Activated T-helper 2 cell treated with anti-CD3 and anti-CD28 coated beads, Interferon-gamma antibody, Interleukin-2, Interleukin-4, amounts not matched to agents 10 μg/mL and 5 μg/mL and 100 μg/mL, durations not matched to agents 14 hours and 24 hours and 36 hours (primary cell): ENCODE results near the gene LAMP5. TPM values are rescaled to one million over a fixed set of nuclear protein-coding genes. Genes with fewer than 3 reads are reported as not detected.

Source experiments
- DNase-seq: peaks from one replicate; pipeline ENCODE4 v3.0.0; 2021; ENCODE audit warnings: low spot score
- H3K27ac Mint-ChIP-seq: one replicate; pipeline ENCODE4 v1.8.0; 2021; ENCODE audit warnings: mixed read lengths
- H3K27me3 Mint-ChIP-seq: one replicate; pipeline ENCODE4 v1.8.0; 2021; ENCODE audit warnings: low read depth, mixed read lengths
- H3K36me3 Mint-ChIP-seq: one replicate; pipeline ENCODE4 v1.8.0; 2021; ENCODE audit warnings: low read depth, mixed read lengths
- H3K4me1 Mint-ChIP-seq: one replicate; pipeline ENCODE4 v1.8.0; 2021; ENCODE audit warnings: low read depth, mixed read lengths
- H3K4me3 Mint-ChIP-seq: one replicate; pipeline ENCODE4 v1.8.0; 2021; ENCODE audit warnings: low read depth, mild to moderate bottlenecking, moderate library complexity, mixed read lengths
- H3K9me3 Mint-ChIP-seq: one replicate; pipeline ENCODE4 v1.8.0; 2021; ENCODE audit warnings: mixed read lengths
- intact Hi-C: fragments of 100-400 bp; cut with micrococcal nuclease; formaldehyde crosslinking; loops from one replicate; pipeline ENCODE4 v1.15.1; 2023
- total RNA-seq: library from RNA; stranded (reverse); gene quantifications from 2 replicates; pipeline ENCODE4 v1.2.3, GENCODE V29; 2022

Gene LAMP5
- total RNA-seq, 1 donor from 2014 or later: not detected

DNA sequence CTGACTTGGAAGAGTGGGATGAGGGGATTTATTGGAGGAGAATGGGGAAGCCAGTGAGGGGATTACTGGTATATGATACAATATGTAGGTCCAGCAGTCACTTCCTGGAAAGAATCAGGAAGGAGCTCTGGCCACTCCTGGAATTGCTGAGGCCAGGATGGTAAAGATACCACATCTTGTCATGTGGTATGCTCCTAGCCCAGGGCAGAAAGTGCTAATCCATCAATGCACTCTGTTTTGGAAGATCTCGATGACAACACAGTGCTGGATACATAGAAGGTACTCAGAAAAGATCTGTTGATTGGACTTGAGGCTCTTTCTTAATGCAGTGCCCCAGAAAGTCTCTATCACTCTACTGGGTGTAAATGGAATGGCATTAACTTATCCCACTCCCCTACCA, 52.6 kb downstream of the LAMP5 start:
- H3K36me3 Mint-ChIP-seq: no peaks in the 10 kb centered on the region
- DNase-seq: no peak
- intact Hi-C loops: no loop called here
- no peaks in the 10 kb centered on the region for H3K4me1 Mint-ChIP-seq
- H3K27me3 Mint-ChIP-seq: no peaks in the 10 kb centered on the region
- H3K27ac Mint-ChIP-seq: no peak overlapping the region
- H3K4me3 Mint-ChIP-seq: no peak overlapping the region
- no peaks in the 10 kb centered on the region for H3K9me3 Mint-ChIP-seq

GRCh38 chr20:9570612-9571011, 56.2 kb downstream of the LAMP5 start:
- DNase-seq: no peak
- no peaks in the 10 kb centered on the region for H3K9me3 Mint-ChIP-seq
- no peaks in the 10 kb centered on the region for H3K4me1 Mint-ChIP-seq
- no peaks in the 10 kb centered on the region for H3K36me3 Mint-ChIP-seq
- H3K27ac Mint-ChIP-seq: no peak overlapping the region
- intact Hi-C loops: no loop called here
- H3K27me3 Mint-ChIP-seq: no peaks in the 10 kb centered on the region
- H3K4me3 Mint-ChIP-seq: no peak overlapping the region

- intact Hi-C loops: no loop called here
- H3K27ac Mint-ChIP-seq: no peak overlapping the region
- no peaks in the 10 kb centered on the region for H3K9me3 Mint-ChIP-seq
- no peaks in the 10 kb centered on the region for H3K36me3 Mint-ChIP-seq
- no peak for DNase-seq
- no peak overlapping the region for H3K4me3 Mint-ChIP-seq
- no peaks in the 10 kb centered on the region for H3K27me3 Mint-ChIP-seq
- no peaks in the 10 kb centered on the region for H3K4me1 Mint-ChIP-seq
Observed at GRCh38 chr20:9571783-9572182, 57.4 kb downstream of the LAMP5 start.

GRCh38 chr20:9572670-9573069, 58.3 kb downstream of the LAMP5 start:
- no peak for DNase-seq
- H3K4me1 Mint-ChIP-seq: no peaks in the 10 kb centered on the region

DNA sequence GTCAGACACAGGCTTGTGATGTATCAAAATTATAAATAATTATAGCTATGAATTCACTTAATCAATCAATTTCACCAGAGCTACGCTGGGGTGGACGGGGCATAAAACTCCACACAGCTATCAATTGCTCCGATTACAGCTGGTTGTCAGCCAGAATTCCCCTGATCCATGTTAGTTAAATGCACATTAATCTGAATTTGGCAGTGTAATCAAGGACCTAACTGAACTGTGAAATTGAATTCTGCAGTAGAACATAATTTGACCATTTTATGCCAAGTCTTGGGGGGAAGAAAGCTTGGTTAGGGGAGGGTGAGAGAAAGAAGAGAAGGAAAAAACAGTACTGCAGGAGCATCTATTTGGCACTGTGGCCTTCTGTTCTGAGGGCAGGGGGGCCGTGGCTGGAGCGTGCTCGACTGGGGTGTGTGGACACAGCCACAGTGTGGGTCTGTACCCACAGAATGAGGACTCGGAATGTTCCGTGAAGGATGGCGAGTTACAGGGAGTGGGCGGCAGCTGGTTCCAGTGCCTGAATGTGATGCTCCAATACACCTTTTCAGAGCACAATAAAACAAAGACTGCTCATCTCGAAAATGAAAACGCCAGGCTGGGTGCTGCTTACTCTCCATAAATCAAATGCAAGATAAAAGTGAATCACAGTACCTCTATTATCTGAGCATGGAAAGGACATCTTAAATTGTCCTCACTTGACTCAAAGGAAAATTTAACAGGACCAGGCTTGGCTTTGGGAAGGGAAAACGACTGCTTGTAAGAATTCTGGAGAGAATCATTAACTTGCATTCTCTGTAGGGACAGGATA, 59.2 kb downstream of the LAMP5 start:
- no peak overlapping the region for H3K4me3 Mint-ChIP-seq
- no peaks in the 10 kb centered on the region for H3K27me3 Mint-ChIP-seq
- H3K9me3 Mint-ChIP-seq: no peaks in the 10 kb centered on the region
- no peaks in the 10 kb centered on the region for H3K36me3 Mint-ChIP-seq
- intact Hi-C loops: no loop called here
- no peak overlapping the region for H3K27ac Mint-ChIP-seq
- H3K4me1 Mint-ChIP-seq: no peaks in the 10 kb centered on the region
- no peak for DNase-seq

More at GRCh38 chr20:9572670-9573069, 58.3 kb downstream of the LAMP5 start:
- Mint-ChIP-seq H3K27ac (no peak overlapping the region), H3K27me3 (no peaks in the 10 kb centered on the region), H3K9me3 (no peaks in the 10 kb centered on the region), H3K4me3 (no peak overlapping the region), H3K36me3 (no peaks in the 10 kb centered on the region)
- intact Hi-C loops: no loop called here

DNA sequence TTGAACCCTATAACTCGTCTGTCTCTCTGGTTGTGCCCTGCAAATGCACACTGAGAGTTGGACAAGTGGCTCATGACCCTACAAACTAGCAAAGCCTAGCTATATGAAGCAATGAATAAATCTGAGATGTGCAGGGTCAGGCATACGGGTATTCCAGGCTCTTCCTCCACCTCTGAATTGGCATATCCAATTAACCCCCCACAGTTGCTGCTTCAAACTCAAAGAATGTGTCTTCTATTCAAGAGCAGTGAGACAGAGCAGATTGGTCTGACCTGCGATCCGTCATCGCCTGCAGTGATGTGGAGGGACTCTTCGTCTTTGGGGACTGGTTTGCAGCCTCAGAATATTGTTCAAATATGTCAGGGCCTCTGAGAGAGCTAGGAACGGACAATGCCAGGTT, 59.8 kb downstream of the LAMP5 start:
- Mint-ChIP-seq H3K36me3 (no peaks in the 10 kb centered on the region), H3K27me3 (no peaks in the 10 kb centered on the region), H3K4me1 (no peaks in the 10 kb centered on the region), H3K27ac (no peak overlapping the region), H3K4me3 (no peak overlapping the region), H3K9me3 (no peaks in the 10 kb centered on the region)
- intact Hi-C loops: no loop called here
- no peak for DNase-seq

DNA sequence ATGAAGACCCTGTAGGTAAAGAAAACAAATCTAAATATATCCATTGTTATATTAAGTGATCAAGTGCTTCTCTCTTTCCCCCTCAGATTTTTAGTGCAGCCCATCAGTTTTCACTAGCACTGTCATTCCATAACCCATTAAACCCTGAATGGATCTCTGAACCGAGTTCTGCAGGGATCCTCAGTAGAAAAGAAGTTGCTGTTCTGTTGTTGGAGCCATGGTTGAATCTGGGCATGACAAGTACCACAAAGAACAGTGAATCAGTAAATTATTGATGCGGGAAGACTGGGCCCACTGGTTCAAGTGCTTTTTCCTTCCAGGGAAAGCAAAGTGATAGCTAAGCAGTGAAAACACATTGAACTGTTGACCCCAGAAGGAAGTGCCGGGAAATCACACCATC, 60.4 kb downstream of the LAMP5 start:
- intact Hi-C loops: no loop called here
- Mint-ChIP-seq H3K27ac (no peak overlapping the region), H3K27me3 (no peaks in the 10 kb centered on the region), H3K4me3 (no peak overlapping the region), H3K9me3 (no peaks in the 10 kb centered on the region), H3K36me3 (no peaks in the 10 kb centered on the region), H3K4me1 (no peaks in the 10 kb centered on the region)
- no peak for DNase-seq

DNA sequence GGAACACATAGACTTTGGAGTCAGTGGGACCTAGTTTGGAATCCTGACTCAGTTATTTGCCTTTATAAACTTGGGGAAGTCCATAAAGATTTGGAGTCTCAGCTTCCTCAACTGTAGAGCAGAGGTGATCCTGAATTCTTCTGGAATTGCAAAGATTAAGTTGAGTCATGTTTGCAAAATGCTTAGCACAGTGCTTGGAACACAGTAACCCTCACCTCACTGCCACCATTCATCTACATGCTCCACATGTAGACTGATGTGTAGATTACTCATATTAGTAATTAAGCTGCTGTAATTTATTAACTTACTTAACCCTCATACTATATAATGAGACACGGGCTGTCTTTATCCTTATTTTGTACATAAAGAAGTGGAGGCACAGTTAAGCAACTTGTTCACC, 61.4 kb downstream of the LAMP5 start:
- H3K4me1 Mint-ChIP-seq: no peaks in the 10 kb centered on the region
- H3K27ac Mint-ChIP-seq: no peak overlapping the region
- intact Hi-C loops: no loop called here
- no peak for DNase-seq
- no peaks in the 10 kb centered on the region for H3K27me3 Mint-ChIP-seq
- no peak overlapping the region for H3K4me3 Mint-ChIP-seq
- no peaks in the 10 kb centered on the region for H3K36me3 Mint-ChIP-seq
- no peaks in the 10 kb centered on the region for H3K9me3 Mint-ChIP-seq

DNA sequence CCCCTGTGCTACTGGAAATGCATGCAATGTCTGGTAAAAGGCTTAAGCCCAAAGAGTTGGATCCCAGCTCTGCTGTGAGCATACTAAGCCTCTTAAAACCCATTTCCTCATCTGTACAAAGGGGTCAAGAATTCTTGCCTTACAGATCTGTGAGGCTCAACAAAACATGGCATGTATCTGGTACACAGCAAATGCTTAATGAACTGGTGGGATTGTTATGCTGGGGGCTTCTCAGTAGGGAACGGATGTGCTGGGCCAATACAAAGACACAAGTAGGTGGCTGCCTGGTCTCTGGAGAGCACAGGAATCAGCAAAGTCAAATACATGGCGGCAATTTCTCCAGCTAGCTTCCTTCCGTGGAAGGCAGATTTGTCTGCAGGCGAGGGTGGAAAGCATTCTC, 62.3 kb downstream of the LAMP5 start:
- H3K4me3 Mint-ChIP-seq: no peak overlapping the region
- no peak for DNase-seq
- no peaks in the 10 kb centered on the region for H3K27me3 Mint-ChIP-seq
- H3K27ac Mint-ChIP-seq: no peak overlapping the region
- no peaks in the 10 kb centered on the region for H3K9me3 Mint-ChIP-seq
- no peaks in the 10 kb centered on the region for H3K36me3 Mint-ChIP-seq
- H3K4me1 Mint-ChIP-seq: no peaks in the 10 kb centered on the region
- intact Hi-C loops: no loop called here

- intact Hi-C loops: no loop called here
- no peaks in the 10 kb centered on the region for H3K36me3 Mint-ChIP-seq
- no peak for DNase-seq
Observed at GRCh38 chr20:9577397-9577796, 63.0 kb downstream of the LAMP5 start.

DNA sequence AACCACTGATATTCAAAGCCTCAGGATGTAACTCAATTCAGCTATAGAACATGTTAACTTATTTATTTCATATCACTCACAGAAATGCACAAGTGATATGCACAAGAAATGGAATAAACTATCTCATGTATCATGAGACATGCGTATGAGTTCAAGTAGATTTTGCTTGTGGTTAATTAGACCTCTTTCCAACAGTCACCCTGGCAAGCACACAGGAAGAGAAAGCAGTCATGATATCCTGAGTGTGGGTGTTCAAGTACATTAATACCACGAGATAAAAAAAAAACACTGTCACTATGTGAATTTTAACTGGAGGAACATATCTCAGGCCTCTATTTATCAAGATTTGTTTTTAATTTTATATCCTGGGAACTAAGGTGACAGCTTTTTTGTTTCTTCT, 64.2 kb downstream of the LAMP5 start:
- intact Hi-C loops: no loop called here
- DNase-seq: no peak
- Mint-ChIP-seq H3K27ac (no peak overlapping the region), H3K27me3 (no peaks in the 10 kb centered on the region), H3K4me3 (no peak overlapping the region), H3K36me3 (no peaks in the 10 kb centered on the region), H3K4me1 (no peaks in the 10 kb centered on the region), H3K9me3 (no peaks in the 10 kb centered on the region)

More at GRCh38 chr20:9577397-9577796, 63.0 kb downstream of the LAMP5 start:
- no peaks in the 10 kb centered on the region for H3K4me1 Mint-ChIP-seq
- no peak overlapping the region for H3K27ac Mint-ChIP-seq
- H3K9me3 Mint-ChIP-seq: no peaks in the 10 kb centered on the region
- no peaks in the 10 kb centered on the region for H3K27me3 Mint-ChIP-seq
- H3K4me3 Mint-ChIP-seq: no peak overlapping the region
